A549 (cell line): ENCODE data around the gene ARHGAP25. TPM values are rescaled to one million over a fixed set of nuclear protein-coding genes. Genes with fewer than 3 reads are reported as not detected.

Experiments used
- ATAC-seq, 2 experiments: fragments of 200-7000 bp in 1 of 2; fragments of >200 bp in 1 of 2; cut with Nextera tagmentation in 1 of 2; cut with Tn5 transposase in 1 of 2; 3 replicates each; pipeline versions ENCODE4 v1.8.0 to v1.9.1; 2018 to 2020; ENCODE audit warnings: mild to moderate bottlenecking in 1 of 2, moderate library complexity in 1 of 2
- CTCF ChIA-PET: fragments of 300-600 bp; sonication (Branson Sonifier 250); formaldehyde crosslinking; extraction: SDS; loops from one replicate; lab custom pipeline; 2021; ENCODE audit warnings: antibody characterized with exemption, inconsistent platforms; lab: Yijun Ruan, JAX
- POLR2A ChIA-PET: fragments of 350-600 bp; formaldehyde crosslinking; extraction: SDS; loops from one replicate; lab custom pipeline; 2021; ENCODE audit warnings: antibody characterized with exemption, inconsistent platforms; lab: Yijun Ruan, JAX
- DNase-seq, 2 experiments: peaks; one replicate each; pipeline versions ENCODE4 v3.0.0 to v3.0.0-alpha.2; 2011 to 2016; ENCODE audit warnings: low read depth in 1 of 2, low spot score in 1 of 2
- FAIRE-seq: peaks from 2 replicates; lab custom pipeline; 2011; peaks lifted over from hg19 to GRCh38; lab: Jason Lieb, UNC
- H3K27ac ChIP-seq, 2 experiments: fragments of >200 bp; sonication (Bioruptor Twin); formaldehyde crosslinking; 3 replicates each; pipeline ENCODE4 v1.5.1; 2016 to 2017
- H3K4me1 ChIP-seq: fragments of >200 bp; sonication (Bioruptor Twin); formaldehyde crosslinking; 3 replicates; pipeline ENCODE4 v1.6.1; 2016
- H3K4me2 ChIP-seq: fragments of >200 bp; sonication (Bioruptor Twin); formaldehyde crosslinking; 3 replicates; pipeline ENCODE4 v1.6.1; 2016
- H3K4me3 ChIP-seq: fragments of >200 bp; sonication (Bioruptor Twin); formaldehyde crosslinking; 3 replicates; pipeline ENCODE4 v1.5.1; 2016
- H3K9me3 ChIP-seq: fragments of >200 bp; sonication (Bioruptor Twin); formaldehyde crosslinking; 3 replicates; pipeline ENCODE4 v1.6.1; 2016
- BHLHE40 ChIP-seq: IDR thresholded peaks from 2 replicates; pipeline ENCODE4 v1.6.1; 2012; ENCODE audit warnings: low read depth, low read length, inconsistent platforms
- CBX2 ChIP-seq: fragments of 200-600 bp; sonication (generic); IDR thresholded peaks from 2 replicates; pipeline ENCODE4 v1.6.1; 2016; ENCODE audit warnings: low read depth, mild to moderate bottlenecking, borderline replicate concordance
- CHD2 ChIP-seq: fragments of 150-350 bp; IDR thresholded peaks from 2 replicates; pipeline ENCODE4 v1.6.1; 2014; ENCODE audit warnings: low read length; ENCODE audit not compliant: partially characterized antibody
- CTCF ChIP-seq: fragments of >200 bp; sonication (Bioruptor Twin); formaldehyde crosslinking; IDR thresholded peaks from 3 replicates; pipeline ENCODE4 v1.5.1; 2016
- ESRRA ChIP-seq: fragments of 150-350 bp; IDR thresholded peaks from 2 replicates; pipeline ENCODE4 v1.6.1; 2014; ENCODE audit warnings: mild to moderate bottlenecking, low read length, borderline replicate concordance
- GATA3 ChIP-seq: IDR thresholded peaks from 2 replicates; pipeline ENCODE4 v1.6.1; 2012; ENCODE audit warnings: borderline replicate concordance
- HDAC2 ChIP-seq: fragments of 200-600 bp; sonication (generic); IDR thresholded peaks from 2 replicates; pipeline ENCODE4 v1.6.1; 2016
- HEYL ChIP-seq: fragments of 250-450 bp; sonication (Bioruptor Pico); IDR thresholded peaks from 2 replicates; pipeline ENCODE4 v1.8.0; 2021; ENCODE audit warnings: mild to moderate bottlenecking, moderate library complexity
- JUNB ChIP-seq: fragments of >200 bp; sonication (Bioruptor Twin); formaldehyde crosslinking; IDR thresholded peaks from 2 replicates; pipeline ENCODE4 v1.6.1; 2016
- KDM1A ChIP-seq: fragments of 200-600 bp; sonication (generic); IDR thresholded peaks from 2 replicates; pipeline ENCODE4 v1.6.1; 2016; ENCODE audit warnings: low read depth, mild to moderate bottlenecking
- MAFK ChIP-seq: fragments of 450-650 bp; IDR thresholded peaks from 2 replicates; pipeline ENCODE4 v1.6.1; 2014; ENCODE audit not compliant: partially characterized antibody
- MAX ChIP-seq: IDR thresholded peaks from 2 replicates; pipeline ENCODE4 v1.6.1; 2012
- MYC ChIP-seq: IDR thresholded peaks from 2 replicates; pipeline ENCODE4 v1.6.1; 2012; ENCODE audit warnings: mild to moderate bottlenecking, inconsistent platforms, low read length, improper control_type of control experiment, borderline replicate concordance
- PHF8 ChIP-seq: fragments of 200-600 bp; sonication (generic); IDR thresholded peaks from 2 replicates; pipeline ENCODE4 v1.6.1; 2016; ENCODE audit warnings: low read depth, mild to moderate bottlenecking, antibody characterized with exemption, moderate library complexity, borderline replicate concordance
- POLR2A ChIP-seq: IDR thresholded peaks from 2 replicates; pipeline ENCODE4 v1.6.1; 2012; ENCODE audit warnings: mild to moderate bottlenecking, low read length
- POLR2AphosphoS2 ChIP-seq: conservative IDR thresholded peaks from 2 replicates; pipeline ENCODE4 v1.6.1; 2012; ENCODE audit warnings: low read length, improper control_type of control experiment, inconsistent platforms
- RAD21 ChIP-seq, 2 experiments: fragments of >200 bp in 1 of 2; sonication (Bioruptor Twin) in 1 of 2; formaldehyde crosslinking in 1 of 2; IDR thresholded peaks in 1 of 2; conservative IDR thresholded peaks in 1 of 2; 2 replicates in 1 of 2; 3 replicates in 1 of 2; pipeline ENCODE4 v1.6.1; 2012 to 2018; ENCODE audit warnings: inconsistent platforms in 1 of 2
- RCOR1 ChIP-seq: fragments of 150-350 bp; IDR thresholded peaks from 2 replicates; pipeline ENCODE4 v1.6.1; 2014; ENCODE audit warnings: antibody characterized with exemption, low read length, low read depth
- RNF2 ChIP-seq: fragments of 200-600 bp; sonication (generic); IDR thresholded peaks from 2 replicates; pipeline ENCODE4 v1.6.1; 2016; ENCODE audit warnings: low read depth, mild to moderate bottlenecking, antibody characterized with exemption, moderate library complexity, borderline replicate concordance
- SMC3 ChIP-seq: fragments of >200 bp; sonication (Bioruptor Twin); formaldehyde crosslinking; IDR thresholded peaks from 3 replicates; pipeline ENCODE4 v1.6.1; 2018; ENCODE audit warnings: inconsistent platforms
- SREBF2 ChIP-seq: fragments of 450-650 bp; IDR thresholded peaks from 2 replicates; pipeline ENCODE4 v1.6.1; 2014; ENCODE audit warnings: mild to moderate bottlenecking, moderate library complexity
- TFCP2L1 ChIP-seq: fragments of 250-450 bp; sonication (Bioruptor Pico); IDR thresholded peaks from 2 replicates; pipeline ENCODE4 v1.5.0; 2021; ENCODE audit warnings: mild to moderate bottlenecking
- USF2 ChIP-seq: fragments of 450-650 bp; IDR thresholded peaks from 2 replicates; pipeline ENCODE4 v1.6.1; 2014; ENCODE audit warnings: antibody characterized with exemption
- ZFP36 ChIP-seq: fragments of 450-650 bp; IDR thresholded peaks from 2 replicates; pipeline ENCODE4 v1.6.1; 2014; ENCODE audit warnings: borderline replicate concordance; ENCODE audit not compliant: partially characterized antibody
- ZNF302 ChIP-seq: fragments of 250-450 bp; sonication (Bioruptor Pico); IDR thresholded peaks from 2 replicates; pipeline ENCODE4 v1.9.0; 2021; ENCODE audit warnings: inconsistent platforms, mild to moderate bottlenecking, moderate library complexity
- WGBS: methylation state at CpG from one replicate; pipeline ENCODE4 v1.1.6; 2017; ENCODE audit errors: missing lambda C conversion rate; 5-methylcytosine and 5-hydroxymethylcytosine counted together
- polyA plus RNA-seq, 4 experiments: library from polyadenylated mRNA; depleted of rRNA in 3 of 4; stranded (reverse); fragments of >200 nt; fragmentation: RNase III in 1 of 4; extraction: RNeasy Plus Mini Kit Qiagen cat#74134 plus additional on column Dnase treatment in 1 of 4; gene quantifications; 2 replicates in 3 of 4; 3 replicates in 1 of 4; pipeline ENCODE4 v1.2.3, GENCODE V29; 2011 to 2017

The ARHGAP25 gene
- polyA plus RNA-seq, 2 of the 4 experiments (the other 2 are of a cell fraction) = 0.50 to 2.4 TPM

- TF ChIP-seq MAFK (no peak), GATA3 (no peak), ZNF302 (CRISPR knock-in tag) (no peak), JUNB (no peak), RAD21 (conservative IDR thresholded peaks at IDR 0.05 in 1 of 2, IDR thresholded peaks at IDR 0.05 in 1 of 2) (peak; percentile 60 to 67), ZFP36 (no peak), POLR2A (no peak), SMC3 (peak; percentile 81), KDM1A (no peak), CHD2 (no peak), POLR2AphosphoS2 (no peak), SREBF2 (no peak), HDAC2 (no peak), HEYL (CRISPR knock-in tag) (no peak), USF2 (peak; percentile 75), BHLHE40 (no peak), MAX (0 out of 2 replicates have a peak, but pooled peaks have one; percentile 13)
Observed at GRCh38 chr2:68715353-68716041, 19.1 kb upstream of the ARHGAP25 start (continued).

GRCh38 chr2:68716604-68717304 lies 17.9 kb upstream of the ARHGAP25 start:
- CTCF ChIA-PET = interaction anchor here (0.6 to 4.8 kb wide), 11 partner anchors 9 to 272 kb away, joined by 3 to 31 read pairs (median 3); partner anchors contain the start of gene ARHGAP25
- WGBS = 43% methylated on average over 8 of the region's 8 CpGs
- no peak overlapping the region for H3K4me3 ChIP-seq
- H3K4me2 ChIP-seq = no peak overlapping the region
- FAIRE-seq (peak; percentile 74), ATAC-seq (no peak), DNase-seq (no peak)
- no peak overlapping the region for H3K27ac ChIP-seq
- no peak for TF ChIP-seq TFCP2L1 (CRISPR knock-in tag)
- TF ChIP-seq PHF8 = no peak
- no peak for TF ChIP-seq HEYL (CRISPR knock-in tag)
- no peak for TF ChIP-seq KDM1A
- TF ChIP-seq RCOR1 = no peak
- no peak for TF ChIP-seq JUNB
- TF ChIP-seq MYC = no peak
- TF ChIP-seq CTCF = no peak
- TF ChIP-seq RNF2 = no peak
- no peak for TF ChIP-seq CBX2
- TF ChIP-seq ESRRA = no peak
- POLR2A ChIA-PET = no interaction called here
- no peaks in the 10 kb centered on the region for H3K9me3 ChIP-seq
- peaks cover 4% of the 10 kb centered on the region; the same call in 1 of the 3 replicates for H3K4me1 ChIP-seq
